ENCODE results near the gene AFF3. TPM values are rescaled to one million over a fixed set of nuclear protein-coding genes. Genes with fewer than 3 reads are reported as not detected.

AFF3 gene
- total and polyA plus RNA-seq, 2 of the 8 experiments (the other 6 are each of a cell fraction or from before 2014, with no cell fraction given) = 0.27 to 3.0 TPM

- Histone ChIP-seq H3K23me2 (ENCODE audit: low read depth, low read length) (no peaks in the 10 kb centered on the region), H2BK12ac (ENCODE audit: low read depth, low read length) (no peak overlapping the region), H3K9ac (replicated peaks in 1 of 4; ENCODE audit: extremely low read depth in 1 of 4, low read depth in 3 of 4, low read length in 3 of 4) (no peak overlapping the region), H4K5ac (ENCODE audit: insufficient read length, low read depth, low read length) (no peak overlapping the region), H3K4me3 (ENCODE audit: extremely low read depth in 1 of 4, insufficient read depth in 2 of 4, low read depth in 3 of 4, low read length in 4 of 4) (no peak overlapping the region), H3K79me2 (ENCODE audit: control insufficient read depth in 1 of 2, insufficient read depth in 2 of 2, low read length in 2 of 2) (no peaks in the 10 kb centered on the region), H2BK20ac (ENCODE audit: low read length) (no peak overlapping the region), H3K56ac (replicated peaks; ENCODE audit: insufficient read length, low read depth, low read length) (no peak overlapping the region), H3K18ac (ENCODE audit: extremely low read depth, low read length) (no peak overlapping the region), H3K4me2 (ENCODE audit: insufficient read depth in 1 of 2, low read depth in 2 of 2, low read length in 2 of 2) (no peak overlapping the region), H4K91ac (replicated peaks; ENCODE audit: insufficient read length, low read length) (no peak overlapping the region), H3K79me1 (ENCODE audit: low read depth, low read length) (no peaks in the 10 kb centered on the region; the same call in 1 of the 2 replicates), H3K27ac (ENCODE audit: low read depth, low read length) (no peak overlapping the region), H4K20me1 (replicated peaks in 1 of 2; ENCODE audit: control insufficient read depth in 1 of 2, insufficient read depth in 2 of 2, low read length in 2 of 2) (no peaks in the 10 kb centered on the region), H4K8ac (ENCODE audit: extremely low read depth, insufficient read depth, low read length) (no peak overlapping the region), H3K9me3 (ENCODE audit: insufficient read depth in 2 of 2, low read depth in 1 of 2, low read length in 1 of 2) (no peaks in the 10 kb centered on the region), H2AFZ (ENCODE audit: low read length) (no peak overlapping the region), H3K36me3 (ENCODE audit: control insufficient read depth in 2 of 4, insufficient read depth in 4 of 4, low read length in 3 of 4) (no peaks in the 10 kb centered on the region), H3K4ac (replicated peaks; ENCODE audit: insufficient read length, low read depth, low read length) (no peak overlapping the region), H3K27me3 (replicated peaks in 1 of 4; ENCODE audit: control insufficient read depth in 3 of 4, extremely low read depth in 1 of 4, insufficient read depth in 3 of 4, low read length in 3 of 4) (no peaks in the 10 kb centered on the region; a peak in 1 of 7 replicates), H2BK120ac (replicated peaks; ENCODE audit: low read depth, low read length) (no peak overlapping the region), H3K4me1 (replicated peaks in 1 of 4; ENCODE audit: control insufficient read depth in 3 of 4, insufficient read depth in 4 of 4, low read length in 3 of 4) (peaks cover 0 to 4% (median 2%) of the 10 kb centered on the region in 4 experiments; a peak in 2 of 7 replicates), H2AK5ac (ENCODE audit: low read depth, low read length) (no peak overlapping the region), H3K23ac (ENCODE audit: insufficient read length) (no peak overlapping the region), H3K14ac (ENCODE audit: insufficient read length) (no peak overlapping the region), H2BK15ac (ENCODE audit: low read length) (no peak overlapping the region), H2BK5ac (ENCODE audit: low read depth, low read length) (no peak overlapping the region)
- no peak for FAIRE-seq
- ChIA-PET CTCF (ENCODE audit: partially characterized antibody) (interaction anchor here (0.9 to 1.0 kb wide), 2 partner anchors 12 to 156 kb away, joined by 3 read pairs; no protein-coding TSS in a partner anchor), POLR2A (ENCODE audit: partially characterized antibody) (no interaction called here)
- WGBS, 2 experiments (ENCODE audit: extremely low coverage in 1 of 2, insufficient coverage in 1 of 2, insufficient read length in 1 of 2, insufficient replicate concordance in 2 of 2, low coverage in 1 of 2, low lambda C conversion rate in 2 of 2, missing lambda C conversion rate in 1 of 2) = 100% methylated on average over 3 of the region's 3 CpGs; no CpG with 5 or more reads in 1 of the 2 experiments
- TF ChIP-seq BRCA1 (IDR thresholded peaks at IDR 0.05; ENCODE audit: low read depth, low read length) (no peak), TBP (IDR thresholded peaks at IDR 0.05; ENCODE audit: low read depth, low read length) (no peak), RFX5 (IDR thresholded peaks at IDR 0.05; ENCODE audit: borderline replicate concordance, low read depth, low read length) (no peak), KDM1A (IDR thresholded peaks at IDR 0.05; ENCODE audit: borderline replicate concordance, low read length) (no peak), NANOG (IDR thresholded peaks at IDR 0.05; ENCODE audit: insufficient read depth, low read depth, low read length, poor library complexity, severe bottlenecking) (no peak), SAP30 (IDR thresholded peaks at IDR 0.05; ENCODE audit: insufficient read depth, insufficient replicate concordance, low read length) (no peak), SIX5 (IDR thresholded peaks at IDR 0.05; ENCODE audit: low read depth, low read length) (no peak), EZH2 (IDR thresholded peaks at IDR 0.05; ENCODE audit: low read depth, low read length, severe bottlenecking) (no peak)
- DNase-seq (ENCODE audit: low read depth in 1 of 2, low spot score in 2 of 2) = no peak
Measured at GRCh38 chr2:99659874-99660273, 482.5 kb downstream of the AFF3 start.
